SH-SY5Y (cell line): Measurements from ENCODE around the gene XKR3.

ENCODE experiments used
- GATA2 ChIP-seq: IDR thresholded peaks from 2 replicates; pipeline ENCODE4 v1.6.1; 2011; ENCODE audit warnings: mild to moderate bottlenecking, low read depth, low read length
- GATA3 ChIP-seq: IDR thresholded peaks from 2 replicates; pipeline ENCODE4 v1.6.1; 2011; ENCODE audit warnings: low read depth, mild to moderate bottlenecking, low read length, moderate library complexity

DNA sequence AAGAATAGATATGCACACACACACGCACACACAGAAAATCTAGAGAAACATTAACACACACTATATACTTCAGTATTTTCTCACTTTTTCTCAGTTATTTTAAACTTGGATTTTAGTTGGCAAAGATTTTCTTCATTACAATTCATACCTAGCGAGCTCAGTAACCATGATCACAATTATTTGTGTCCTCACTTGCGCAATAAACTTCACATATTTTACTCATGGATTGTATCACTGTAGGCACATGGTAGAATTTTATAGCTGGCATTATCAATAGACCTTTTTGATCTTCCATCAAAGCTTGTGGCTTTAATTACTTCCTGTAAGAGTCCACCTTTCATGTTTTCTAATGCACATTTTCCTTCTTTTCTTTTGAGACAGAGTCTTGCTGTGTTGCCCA lies 4.8 kb upstream of the XKR3 start:
- no peak for TF ChIP-seq GATA3
- no peak for TF ChIP-seq GATA2
